Subcutaneous preadipocyte (primary cell): ENCODE results near the gene CAVIN4. TPM values are rescaled to one million over a fixed set of nuclear protein-coding genes. Genes with fewer than 3 reads are reported as not detected.

ENCODE experiments used
- total RNA-seq: library from RNA; depleted of rRNA; stranded (reverse); fragments of >200 nt; gene quantifications from 2 replicates; pipeline ENCODE4 v1.2.3, GENCODE V29; 2012

CAVIN4 gene
- total RNA-seq: 0.37 and 0.78 TPM in 2 replicates

GRCh38 chr9:100577776-100578448, at the start of gene CAVIN4:
TSS of gene CAVIN4 (plus strand) at chr9:100578079. CDS start at chr9:100578144, 65 bp downstream.

Other genes starting within 250 kb of the CAVIN4 start
- gene TEX10, start 225.1 kb upstream of the CAVIN4 start, total RNA-seq: 38.2 and 54.7 TPM in 2 replicates
- 73.9 and 77.4 TPM in 2 replicates for gene MSANTD3, start 150.9 kb upstream of the CAVIN4 start, total RNA-seq
- gene TMEFF1, start 104.9 kb upstream of the CAVIN4 start, total RNA-seq: under 0.01 and 0.78 TPM in 2 replicates